H1 (cell line): Measurements from ENCODE around the gene CBARP. TPM values are rescaled to one million over a fixed set of nuclear protein-coding genes. Genes with fewer than 3 reads are reported as not detected.

Experiments used
- CTCF ChIA-PET: fragments of 300-600 bp; sonication (Branson Sonifier 250); formaldehyde crosslinking; loops from one replicate; lab custom pipeline; 2021; ENCODE audit not compliant: partially characterized antibody; lab: Charles Lee
- POLR2A ChIA-PET: fragments of 300-600 bp; sonication (Branson Sonifier 250); formaldehyde crosslinking; loops from one replicate; lab custom pipeline; 2021; ENCODE audit warnings: inconsistent platforms; ENCODE audit not compliant: partially characterized antibody; lab: Charles Lee
- DNase-seq, 2 experiments: peaks; one replicate each; pipeline versions ENCODE4 v3.0.0 to v3.0.0-alpha.2; 2010 to 2022; ENCODE audit warnings: low spot score in 2 of 2, low read depth in 1 of 2, mixed read lengths in 1 of 2
- FAIRE-seq: peaks from 2 replicates; lab custom pipeline; 2011; peaks lifted over from hg19 to GRCh38; lab: Jason Lieb, UNC
- H2AFZ ChIP-seq: 2 replicates; pipeline ENCODE4 v1.8.1; 2012; ENCODE audit warnings: low read length, inconsistent platforms
- H2AK5ac ChIP-seq: 2 replicates; pipeline ENCODE4 v1.6.1; 2013; ENCODE audit warnings: low read depth, low read length
- H2BK120ac ChIP-seq: replicated peaks from 2 replicates; pipeline ENCODE3; 2013; ENCODE audit warnings: low read depth, low read length, inconsistent platforms
- H2BK12ac ChIP-seq: 2 replicates; pipeline ENCODE4 v1.6.1; 2013; ENCODE audit warnings: low read depth, low read length
- H2BK15ac ChIP-seq: 2 replicates; pipeline ENCODE4 v1.6.1; 2013; ENCODE audit warnings: low read length
- H2BK20ac ChIP-seq: 2 replicates; pipeline ENCODE4 v1.6.1; 2013; ENCODE audit warnings: low read length
- H2BK5ac ChIP-seq: 2 replicates; pipeline ENCODE4 v1.6.1; 2013; ENCODE audit warnings: low read depth, low read length
- H3K14ac ChIP-seq: 2 replicates; pipeline ENCODE4 v1.6.1; 2013; ENCODE audit warnings: inconsistent platforms; ENCODE audit not compliant: insufficient read length
- H3K18ac ChIP-seq: 2 replicates; pipeline ENCODE4 v1.6.1; 2013; ENCODE audit warnings: low read length; ENCODE audit errors: extremely low read depth
- H3K23ac ChIP-seq: 2 replicates; pipeline ENCODE4 v1.6.1; 2013; ENCODE audit warnings: inconsistent platforms; ENCODE audit not compliant: insufficient read length
- H3K23me2 ChIP-seq: 2 replicates; pipeline ENCODE4 v1.6.1; 2013; ENCODE audit warnings: low read depth, low read length
- H3K27ac ChIP-seq: 2 replicates; pipeline ENCODE4 v1.6.1; 2011; ENCODE audit warnings: low read depth, low read length, inconsistent platforms
- H3K27me3 ChIP-seq, 4 experiments: replicated peaks in 1 of 4; 1 replicate in 1 of 4; 2 replicates in 3 of 4; pipeline versions ENCODE4 v1.6.1 to v1.8.1; 2011 to 2013; ENCODE audit warnings: low read length in 3 of 4, mild to moderate bottlenecking in 3 of 4, inconsistent platforms in 2 of 4, mixed read lengths in 2 of 4, moderate library complexity in 1 of 4; ENCODE audit not compliant: control insufficient read depth in 3 of 4, insufficient read depth in 3 of 4; ENCODE audit errors: extremely low read depth in 1 of 4
- H3K36me3 ChIP-seq, 4 experiments: 2 replicates each; pipeline versions ENCODE4 v1.6.1 to v1.8.1; 2011 to 2013; ENCODE audit warnings: mild to moderate bottlenecking in 4 of 4, low read length in 3 of 4, moderate library complexity in 2 of 4, control low read depth in 1 of 4, inconsistent platforms in 1 of 4; ENCODE audit not compliant: insufficient read depth in 4 of 4, control insufficient read depth in 2 of 4
- H3K4ac ChIP-seq: replicated peaks from 2 replicates; pipeline ENCODE3; 2013; ENCODE audit warnings: low read length, low read depth, mixed read lengths, inconsistent platforms; ENCODE audit not compliant: insufficient read length
- H3K4me1 ChIP-seq, 4 experiments: replicated peaks in 1 of 4; 1 replicate in 1 of 4; 2 replicates in 3 of 4; pipeline versions ENCODE4 v1.6.1 to v1.8.1; 2011 to 2013; ENCODE audit warnings: low read length in 3 of 4, inconsistent platforms in 2 of 4, mixed read lengths in 1 of 4; ENCODE audit not compliant: insufficient read depth in 4 of 4, control insufficient read depth in 3 of 4
- H3K4me2 ChIP-seq, 2 experiments: 2 replicates each; pipeline versions ENCODE4 v1.6.1 to v1.8.1; 2011 to 2013; ENCODE audit warnings: low read depth in 2 of 2, low read length in 2 of 2, control low read depth in 1 of 2, inconsistent platforms in 1 of 2, mild to moderate bottlenecking in 1 of 2; ENCODE audit not compliant: insufficient read depth in 1 of 2
- H3K4me3 ChIP-seq, 4 experiments: fragments of 200-600, 300-600 bp in 1 of 4; sonication (generic), shearing (Covaris generic), sonication (Bioruptor Twin) in 1 of 4; 2 replicates each; pipeline versions ENCODE4 v1.5.1 to v1.8.1; 2011 to 2016; ENCODE audit warnings: low read length in 4 of 4, low read depth in 3 of 4, control low read depth in 2 of 4, inconsistent platforms in 2 of 4, mild to moderate bottlenecking in 2 of 4, mixed read lengths in 1 of 4, moderate library complexity in 1 of 4; ENCODE audit not compliant: insufficient read depth in 2 of 4; ENCODE audit errors: extremely low read depth in 1 of 4
- H3K56ac ChIP-seq: replicated peaks from 2 replicates; pipeline ENCODE3; 2013; ENCODE audit warnings: low read depth, mild to moderate bottlenecking, mixed read lengths, low read length, inconsistent platforms; ENCODE audit not compliant: insufficient read length
- H3K79me1 ChIP-seq: 2 replicates; pipeline ENCODE4 v1.6.1; 2013; ENCODE audit warnings: low read depth, low read length, control low read depth
- H3K79me2 ChIP-seq, 2 experiments: 2 replicates each; pipeline versions ENCODE4 v1.6.1 to v1.8.1; 2012 to 2013; ENCODE audit warnings: low read length in 2 of 2, mild to moderate bottlenecking in 2 of 2, inconsistent platforms in 1 of 2; ENCODE audit not compliant: insufficient read depth in 2 of 2, control insufficient read depth in 1 of 2
- H3K9ac ChIP-seq, 4 experiments: replicated peaks in 1 of 4; 1 replicate in 1 of 4; 2 replicates in 3 of 4; pipeline versions ENCODE4 v1.6.1 to v1.8.1; 2011 to 2013; ENCODE audit warnings: low read depth in 3 of 4, low read length in 3 of 4, control low read depth in 2 of 4, mild to moderate bottlenecking in 2 of 4, moderate library complexity in 2 of 4, inconsistent platforms in 1 of 4; ENCODE audit errors: extremely low read depth in 1 of 4
- H3K9me3 ChIP-seq, 2 experiments: 2 replicates each; pipeline versions ENCODE4 v1.6.1 to v1.8.1; 2012 to 2013; ENCODE audit warnings: mild to moderate bottlenecking in 2 of 2, moderate library complexity in 2 of 2, control low read depth in 1 of 2, inconsistent platforms in 1 of 2, low read depth in 1 of 2, low read length in 1 of 2, mixed read lengths in 1 of 2; ENCODE audit not compliant: insufficient read depth in 2 of 2
- H4K20me1 ChIP-seq, 2 experiments: replicated peaks in 1 of 2; 2 replicates each; pipeline versions ENCODE3 to v1.8.1; 2011 to 2013; ENCODE audit warnings: inconsistent platforms in 2 of 2, low read length in 2 of 2, mild to moderate bottlenecking in 1 of 2; ENCODE audit not compliant: insufficient read depth in 2 of 2, control insufficient read depth in 1 of 2
- H4K5ac ChIP-seq: 2 replicates; pipeline ENCODE4 v1.6.1; 2013; ENCODE audit warnings: low read length, low read depth, mixed read lengths, inconsistent platforms; ENCODE audit not compliant: insufficient read length
- H4K8ac ChIP-seq: 2 replicates; pipeline ENCODE4 v1.8.0; 2013; ENCODE audit warnings: mild to moderate bottlenecking, moderate library complexity, low read length, inconsistent platforms; ENCODE audit not compliant: insufficient read depth; ENCODE audit errors: extremely low read depth
- H4K91ac ChIP-seq: replicated peaks from 2 replicates; pipeline ENCODE3; 2013; ENCODE audit warnings: low read length, mixed read lengths, inconsistent platforms; ENCODE audit not compliant: insufficient read length
- EP300 ChIP-seq, 2 experiments: IDR thresholded peaks; 1 replicate in 1 of 2; 2 replicates in 1 of 2; pipeline ENCODE4 v1.6.1; 2011 to 2012; ENCODE audit warnings: low read depth in 2 of 2, low read length in 2 of 2, mild to moderate bottlenecking in 2 of 2, borderline replicate concordance in 1 of 2, inconsistent platforms in 1 of 2, moderate library complexity in 1 of 2
- WGBS, 2 experiments: shearing (Covaris generic) in 1 of 2; methylation state at CpG; one replicate each; pipeline versions ENCODE4 v1.1.6 to v1.1.7; 2013 to 2015; ENCODE audit warnings: low lambda C conversion rate in 2 of 2, mixed read lengths in 2 of 2, inconsistent platforms in 1 of 2, low coverage in 1 of 2, missing lambda C conversion rate in 1 of 2; ENCODE audit not compliant: insufficient replicate concordance in 2 of 2, insufficient coverage in 1 of 2, insufficient read length in 1 of 2; ENCODE audit errors: extremely low coverage in 1 of 2, missing lambda C conversion rate in 1 of 2; 5-methylcytosine and 5-hydroxymethylcytosine counted together
- polyA plus RNA-seq, 7 experiments: library from polyadenylated mRNA; depleted of rRNA in 3 of 7; stranded (reverse) in 5 of 7; unstranded in 2 of 7; fragments of >200 nt in 5 of 7; fragments of 200-250 nt in 2 of 7; gene quantifications; 1 replicate in 5 of 7; 2 replicates in 1 of 7; 4 replicates in 1 of 7; pipeline versions ENCODE4 v1.2.1 to v1.2.3, GENCODE V29; 2011 to 2013; ENCODE audit warnings: missing spikeins in 2 of 7, mixed read lengths in 2 of 7
- total RNA-seq: library from RNA; stranded (reverse); fragmentation: NEBNext Ultra II Directional; extraction: Animal tissue kit (Norgen Biotek cat#: 25700); gene quantifications from 2 replicates; pipeline ENCODE4 v1.2.1, GENCODE V29; 2021
- TF ChIP-seq, protein P1 (sequence below): IDR thresholded peaks from 2 replicates; pipeline ENCODE4 v1.6.1; 2011; ENCODE audit warnings: low read depth, mild to moderate bottlenecking, low read length; ENCODE audit not compliant: insufficient read depth

The CBARP gene
- total and polyA plus RNA-seq, 2 of the 8 experiments (the other 6 are each of a cell fraction or from before 2014, with no cell fraction given): 4.9 to 14.7 TPM

DNA sequence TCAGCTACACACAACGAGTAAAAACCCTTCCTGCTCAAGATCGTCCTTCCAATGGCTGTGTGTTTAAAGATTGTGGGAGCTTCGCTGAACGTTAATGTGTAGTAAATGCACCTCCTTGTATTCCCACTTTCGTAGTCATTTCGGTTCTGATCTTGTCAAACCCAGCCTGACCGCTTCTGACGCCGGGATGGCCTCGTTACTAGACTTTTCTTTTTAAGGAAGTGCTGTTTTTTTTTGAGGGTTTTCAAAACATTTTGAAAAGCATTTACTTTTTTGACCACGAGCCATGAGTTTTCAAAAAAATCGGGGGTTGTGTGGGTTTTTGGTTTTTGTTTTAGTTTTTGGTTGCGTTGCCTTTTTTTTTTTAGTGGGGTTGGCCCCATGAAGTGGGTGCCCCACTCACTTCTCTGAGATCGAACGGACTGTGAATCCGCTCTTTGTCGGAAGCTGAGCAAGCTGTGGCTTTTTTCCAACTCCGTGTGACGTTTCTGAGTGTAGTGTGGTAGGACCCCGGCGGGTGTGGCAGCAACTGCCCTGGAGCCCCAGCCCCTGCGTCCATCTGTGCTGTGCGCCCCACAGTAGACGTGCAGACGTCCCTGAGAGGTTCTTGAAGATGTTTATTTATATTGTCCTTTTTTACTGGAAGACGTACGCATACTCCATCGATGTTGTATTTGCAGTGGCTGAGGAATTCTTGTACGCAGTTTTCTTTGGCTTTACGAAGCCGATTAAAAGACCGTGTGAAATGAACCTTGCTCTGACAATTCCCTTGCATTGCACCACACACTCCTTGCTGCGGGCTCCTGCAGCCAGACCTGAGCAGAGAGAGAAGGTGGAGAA is 34.8 kb upstream of the CBARP start:
- H2BK20ac ChIP-seq: no peak overlapping the region
- H3K9me3 ChIP-seq: no peaks in the 10 kb centered on the region
- peak overlapping the region; percentile 36; the same call in 1 of the 2 replicates for H4K8ac ChIP-seq
- H4K5ac ChIP-seq: no peak overlapping the region
- H3K4ac ChIP-seq: no peak overlapping the region
- H3K23me2 ChIP-seq: peaks cover 18% of the 10 kb centered on the region; the same call in 1 of the 2 replicates
- no peak overlapping the region for H2AK5ac ChIP-seq
- no peak overlapping the region for H3K14ac ChIP-seq
- peaks cover 7 to 23% of the 10 kb centered on the region in 2 experiments for H4K20me1 ChIP-seq
- H3K79me1 ChIP-seq: peaks cover 22% of the 10 kb centered on the region
- H2BK15ac ChIP-seq: no peak overlapping the region
- no peak overlapping the region for H3K56ac ChIP-seq
- peaks cover 4 to 38% (median 31%) of the 10 kb centered on the region in 4 experiments for H3K4me1 ChIP-seq
- no peak overlapping the region for H2BK120ac ChIP-seq
- peaks cover 0 to 3% (median 2%) of the 10 kb centered on the region in 4 experiments; a peak in 3 of 7 replicates for H3K27me3 ChIP-seq
- no peak overlapping the region for H3K4me3 ChIP-seq
- no peak overlapping the region for H2BK12ac ChIP-seq
- H2BK5ac ChIP-seq: no peak overlapping the region
- peaks cover 33 to 46% (median 41%) of the 10 kb centered on the region in 4 experiments for H3K36me3 ChIP-seq
- FAIRE-seq: no peak
- ChIA-PET POLR2A (interaction anchor here (0.6 to 11.4 kb wide), 26 partner anchors 11 to 423 kb away, joined by 3 to 331 read pairs (median 4); partner anchors contain the start of genes ATP5F1D, CBARP, CIRBP and GPX4), CTCF (interaction anchor here (0.6 to 3.1 kb wide), 3 partner anchors 11 to 147 kb away, joined by 3 to 29 read pairs (median 9); no protein-coding TSS in a partner anchor)
- H3K23ac ChIP-seq: no peak overlapping the region
- 93% methylated on average over 33 of the region's 33 CpGs; no CpG with 5 or more reads in 1 of the 2 experiments for WGBS, 2 experiments
- no peak overlapping the region for H3K9ac ChIP-seq
- no peak overlapping the region for H3K27ac ChIP-seq
- DNase-seq: no peak
- no peak overlapping the region for H4K91ac ChIP-seq
- H3K4me2 ChIP-seq: peak overlapping the region in 1 of 2 experiments; percentile 80; a peak in 1 of 4 replicates
- H3K18ac ChIP-seq: no peak overlapping the region
- no peak overlapping the region for H2AFZ ChIP-seq
- peaks cover 5 to 38% of the 10 kb centered on the region in 2 experiments for H3K79me2 ChIP-seq
- TF ChIP-seq, protein P1, sequence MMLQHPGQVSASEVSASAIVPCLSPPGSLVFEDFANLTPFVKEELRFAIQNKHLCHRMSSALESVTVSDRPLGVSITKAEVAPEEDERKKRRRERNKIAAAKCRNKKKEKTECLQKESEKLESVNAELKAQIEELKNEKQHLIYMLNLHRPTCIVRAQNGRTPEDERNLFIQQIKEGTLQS: no peak
- no peak for TF ChIP-seq EP300 (IDR thresholded peaks at IDR 0.05; ENCODE audit: borderline replicate concordance in 1 of 2, low read depth in 2 of 2, low read length in 2 of 2)
